ENCODE measurements around the gene SEC31A. TPM values are rescaled to one million over a fixed set of nuclear protein-coding genes. Genes with fewer than 3 reads are reported as not detected.

The SEC31A gene
- total RNA-seq, 4 donors from 2014 or later, result 95.2 to 112 (median 105) TPM

- TF ChIP-seq CTCF (IDR thresholded peaks at IDR 0.05 in 4 of 5, conservative IDR thresholded peaks at IDR 0.05 in 1 of 5) (no peak), POLR2A (IDR thresholded peaks at IDR 0.05) (no peak)
- Histone ChIP-seq H3K27ac (no peak overlapping the region), H3K9me3 (no peaks in the 10 kb centered on the region), H3K27me3 (peaks cover 7 to 13% (median 12%) of the 10 kb centered on the region in 3 donors), H3K4me1 (peaks cover 0 to 17% of the 10 kb centered on the region in 2 donors), H3K4me3 (peak overlapping the region; percentile 66 to 88 (median 68)), H3K36me3 (no peaks in the 10 kb centered on the region)
- DNase-seq, result no peak
- ATAC-seq, result no peak
- in situ Hi-C loops (cut with MboI; ENCODE audit: low sequenced_read_pairs in 4 of 4), result no loop called here
- intact Hi-C loops (cut with DNase I; ENCODE audit: low total_unique reads), result no loop called here
Measured at GRCh38 chr4:82797405-82798111, 93.4 kb downstream of the SEC31A start.

GRCh38 chr4:82797040-82797404, 93.9 kb downstream of the SEC31A start:
- in situ Hi-C loops (cut with MboI; ENCODE audit: low sequenced_read_pairs in 4 of 4) (no loop called here), intact Hi-C loops (cut with DNase I; ENCODE audit: low total_unique reads) (no loop called here)
- H3K27me3 ChIP-seq, result peaks cover 7 to 13% (median 12%) of the 10 kb centered on the region in 3 donors
- H3K9me3 ChIP-seq, result no peaks in the 10 kb centered on the region
- TF ChIP-seq CTCF (IDR thresholded peaks at IDR 0.05 in 4 of 5, conservative IDR thresholded peaks at IDR 0.05 in 1 of 5) (no peak), POLR2A (IDR thresholded peaks at IDR 0.05) (no peak)
- H3K4me1 ChIP-seq, result peaks cover 0 to 17% of the 10 kb centered on the region in 2 donors
- ATAC-seq (no peak), DNase-seq (no peak)
- peak overlapping the region in 2 of 4 donors; percentile 68 to 88 for H3K4me3 ChIP-seq
- H3K27ac ChIP-seq, result no peak overlapping the region
- H3K36me3 ChIP-seq, result no peaks in the 10 kb centered on the region

GRCh38 chr4:82792912-82793649, 97.9 kb downstream of the SEC31A start:
- H3K27me3 ChIP-seq, result peaks cover 3 to 9% (median 4%) of the 10 kb centered on the region in 3 donors
- ATAC-seq (no peak), DNase-seq (no peak)
- intact Hi-C loops (cut with DNase I; ENCODE audit: low total_unique reads) (no loop called here), in situ Hi-C loops (cut with MboI; ENCODE audit: low sequenced_read_pairs in 4 of 4) (no loop called here)
- TF ChIP-seq CTCF (IDR thresholded peaks at IDR 0.05 in 4 of 5, conservative IDR thresholded peaks at IDR 0.05 in 1 of 5), result no peak
- no peak for TF ChIP-seq POLR2A (IDR thresholded peaks at IDR 0.05)
- no peaks in the 10 kb centered on the region for H3K36me3 ChIP-seq
- H3K4me3 ChIP-seq, result no peak overlapping the region
- peaks cover 0 to 4% of the 10 kb centered on the region in 2 donors for H3K4me1 ChIP-seq
- H3K9me3 ChIP-seq, result no peaks in the 10 kb centered on the region
- H3K27ac ChIP-seq, result no peak overlapping the region

GRCh38 chr4:82791179-82791578, 99.8 kb downstream of the SEC31A start:
- ATAC-seq, result no peak
- in situ Hi-C loops (cut with MboI; ENCODE audit: low sequenced_read_pairs in 4 of 4) (no loop called here), intact Hi-C loops (cut with DNase I; ENCODE audit: low total_unique reads) (no loop called here)
- H3K4me3 ChIP-seq, result no peak overlapping the region
- H3K9me3 ChIP-seq, result no peaks in the 10 kb centered on the region
- no peaks in the 10 kb centered on the region for H3K36me3 ChIP-seq
- no peak overlapping the region for H3K27ac ChIP-seq
- no peak for TF ChIP-seq POLR2A (IDR thresholded peaks at IDR 0.05)
- TF ChIP-seq CTCF (IDR thresholded peaks at IDR 0.05 in 4 of 5, conservative IDR thresholded peaks at IDR 0.05 in 1 of 5), result no peak
- H3K4me1 ChIP-seq, result no peaks in the 10 kb centered on the region
- H3K27me3 ChIP-seq, result peaks cover 0 to 1% (median under 1%) of the 10 kb centered on the region in 3 donors
- DNase-seq, result no peak
